Central memory CD8-positive, alpha-beta T cell (primary cell): ENCODE results near the gene CKM.

Source experiments
- ATAC-seq: fragments of 150-1000 bp; cut with Tn5 transposase; replicated peaks from 2 replicates; pipeline ENCODE4 v1.10.0; 2022; ENCODE audit warnings: mild to moderate bottlenecking, moderate FRiP score, moderate number of reproducible peaks; ENCODE audit not compliant: poor library complexity, severe bottlenecking; ENCODE audit errors: extremely low read depth
- DNase-seq, 2 donors: peaks; one replicate each; pipeline ENCODE4 v3.0.0; 2021; ENCODE audit warnings: low spot score in 2 of 2
- H3K27ac Mint-ChIP-seq: one replicate; pipeline ENCODE4 v1.8.0; 2022; ENCODE audit warnings: low read depth, mild to moderate bottlenecking, moderate library complexity, mixed read lengths
- H3K27me3 Mint-ChIP-seq: one replicate; pipeline ENCODE4 v1.8.0; 2022; ENCODE audit warnings: mixed read lengths
- H3K36me3 Mint-ChIP-seq: one replicate; pipeline ENCODE4 v1.8.0; 2022; ENCODE audit warnings: mild to moderate bottlenecking, moderate library complexity, mixed read lengths; ENCODE audit not compliant: insufficient read depth
- H3K4me1 Mint-ChIP-seq: one replicate; pipeline ENCODE4 v1.8.0; 2022; ENCODE audit warnings: mixed read lengths
- H3K4me3 Mint-ChIP-seq: one replicate; pipeline ENCODE4 v1.8.0; 2022; ENCODE audit warnings: mild to moderate bottlenecking, moderate library complexity, mixed read lengths
- H3K9me3 Mint-ChIP-seq: one replicate; pipeline ENCODE4 v1.8.0; 2022; ENCODE audit warnings: mixed read lengths

The CKM gene

GRCh38 chr19:45265375-45265774, 57.3 kb downstream of the CKM start:
- peak overlapping the region; percentile 67 for H3K27ac Mint-ChIP-seq
- ATAC-seq = no peak

GRCh38 chr19:45264781-45265317, 57.8 kb downstream of the CKM start:
- no peak for ATAC-seq
- Mint-ChIP-seq H3K27me3 (no peaks in the 10 kb centered on the region), H3K4me3 (no peak overlapping the region), H3K4me1 (peaks cover 5% of the 10 kb centered on the region), H3K9me3 (no peaks in the 10 kb centered on the region), H3K36me3 (peaks cover 7% of the 10 kb centered on the region), H3K27ac (peak overlapping the region; percentile 67)
- DNase-seq = no peak

More at GRCh38 chr19:45265375-45265774, 57.3 kb downstream of the CKM start:
- H3K9me3 Mint-ChIP-seq = no peaks in the 10 kb centered on the region
- no peak for DNase-seq
- peaks cover 5% of the 10 kb centered on the region for H3K4me1 Mint-ChIP-seq
- H3K4me3 Mint-ChIP-seq = no peak overlapping the region
- peaks cover 5% of the 10 kb centered on the region for H3K36me3 Mint-ChIP-seq
- no peaks in the 10 kb centered on the region for H3K27me3 Mint-ChIP-seq

GRCh38 chr19:45263013-45263412, 59.7 kb downstream of the CKM start:
- Mint-ChIP-seq H3K9me3 (no peaks in the 10 kb centered on the region), H3K4me1 (peaks cover 9% of the 10 kb centered on the region), H3K4me3 (no peak overlapping the region), H3K36me3 (peaks cover 7% of the 10 kb centered on the region), H3K27me3 (no peaks in the 10 kb centered on the region), H3K27ac (peak overlapping the region; percentile 32)
- ATAC-seq = no peak
- DNase-seq = no peak

GRCh38 chr19:45262570-45262969, 60.1 kb downstream of the CKM start:
- Mint-ChIP-seq H3K9me3 (no peaks in the 10 kb centered on the region), H3K27me3 (no peaks in the 10 kb centered on the region), H3K4me1 (peaks cover 9% of the 10 kb centered on the region), H3K4me3 (no peak overlapping the region), H3K36me3 (peaks cover 7% of the 10 kb centered on the region), H3K27ac (peak overlapping the region; percentile 32)
- ATAC-seq = no peak
- no peak for DNase-seq

GRCh38 chr19:45258862-45259261, 63.8 kb downstream of the CKM start:
- peaks cover 23% of the 10 kb centered on the region for H3K4me1 Mint-ChIP-seq
- no peaks in the 10 kb centered on the region for H3K27me3 Mint-ChIP-seq
- peaks cover 9% of the 10 kb centered on the region for H3K36me3 Mint-ChIP-seq
- no peak overlapping the region for H3K27ac Mint-ChIP-seq
- DNase-seq (no peak), ATAC-seq (no peak)
- no peaks in the 10 kb centered on the region for H3K9me3 Mint-ChIP-seq
- H3K4me3 Mint-ChIP-seq = no peak overlapping the region

- H3K4me3 Mint-ChIP-seq = no peak overlapping the region
- peaks cover 8% of the 10 kb centered on the region for H3K36me3 Mint-ChIP-seq
- no peaks in the 10 kb centered on the region for H3K9me3 Mint-ChIP-seq
- DNase-seq (no peak), ATAC-seq (no peak)
- H3K27me3 Mint-ChIP-seq = no peaks in the 10 kb centered on the region
- no peak overlapping the region for H3K27ac Mint-ChIP-seq
- H3K4me1 Mint-ChIP-seq = peaks cover 42% of the 10 kb centered on the region
Observed at GRCh38 chr19:45256836-45257235, 65.8 kb downstream of the CKM start.
